ENCODE data around the gene SPDYC. TPM values are rescaled to one million over a fixed set of nuclear protein-coding genes. Genes with fewer than 3 reads are reported as not detected.

Gene SPDYC
- total and polyA plus RNA-seq, 9 of the 15 experiments (the other 6 are each of a cell fraction or from before 2014, with no cell fraction given) = 4.4 to 18.8 (median 9.2) TPM

DNA sequence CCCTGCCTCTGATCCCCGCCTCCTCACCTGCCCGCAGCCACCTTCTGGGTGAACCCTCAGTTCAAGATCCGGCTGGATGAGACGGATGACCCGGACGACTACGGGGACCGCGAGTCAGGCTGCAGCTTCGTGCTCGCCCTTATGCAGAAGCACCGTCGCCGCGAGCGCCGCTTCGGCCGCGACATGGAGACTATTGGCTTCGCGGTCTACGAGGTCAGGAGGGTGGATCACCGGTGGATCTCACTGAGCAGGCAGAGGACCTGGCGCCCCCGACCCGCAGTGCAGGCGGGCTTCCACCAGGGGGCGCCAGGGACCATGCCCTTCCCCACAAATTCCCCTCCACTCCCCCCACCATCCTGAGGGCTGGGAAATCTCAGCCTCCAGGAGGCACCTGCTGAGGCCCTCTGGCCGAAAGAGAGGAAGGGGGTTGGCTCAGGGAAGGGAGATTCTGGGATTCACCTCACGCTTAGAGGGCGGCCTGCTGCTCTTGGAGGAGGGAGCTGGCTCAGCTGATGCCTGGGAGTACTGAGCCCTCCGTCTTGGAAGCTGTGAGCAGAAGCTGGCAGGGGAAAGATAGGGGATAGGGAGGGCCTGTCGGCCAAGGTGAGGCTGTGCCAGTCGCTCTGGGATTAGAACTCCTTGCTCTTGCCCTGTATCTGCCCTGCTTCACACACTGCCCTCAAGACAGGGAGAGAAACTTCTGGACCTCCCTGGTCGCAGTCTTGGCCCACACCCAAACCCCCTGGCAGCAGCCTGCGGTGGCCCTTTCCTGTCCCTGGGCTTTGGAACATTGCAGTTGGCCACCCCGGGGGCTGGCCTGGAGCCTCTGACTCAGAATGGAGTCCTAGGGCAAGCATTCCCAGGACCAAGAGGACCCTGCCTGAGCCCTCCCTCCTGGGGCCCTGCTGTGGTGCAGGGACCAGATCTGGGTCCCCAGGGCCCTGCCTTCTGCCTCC, 34.9 kb downstream of the SPDYC start (continued):
- TF ChIP-seq, protein P1, sequence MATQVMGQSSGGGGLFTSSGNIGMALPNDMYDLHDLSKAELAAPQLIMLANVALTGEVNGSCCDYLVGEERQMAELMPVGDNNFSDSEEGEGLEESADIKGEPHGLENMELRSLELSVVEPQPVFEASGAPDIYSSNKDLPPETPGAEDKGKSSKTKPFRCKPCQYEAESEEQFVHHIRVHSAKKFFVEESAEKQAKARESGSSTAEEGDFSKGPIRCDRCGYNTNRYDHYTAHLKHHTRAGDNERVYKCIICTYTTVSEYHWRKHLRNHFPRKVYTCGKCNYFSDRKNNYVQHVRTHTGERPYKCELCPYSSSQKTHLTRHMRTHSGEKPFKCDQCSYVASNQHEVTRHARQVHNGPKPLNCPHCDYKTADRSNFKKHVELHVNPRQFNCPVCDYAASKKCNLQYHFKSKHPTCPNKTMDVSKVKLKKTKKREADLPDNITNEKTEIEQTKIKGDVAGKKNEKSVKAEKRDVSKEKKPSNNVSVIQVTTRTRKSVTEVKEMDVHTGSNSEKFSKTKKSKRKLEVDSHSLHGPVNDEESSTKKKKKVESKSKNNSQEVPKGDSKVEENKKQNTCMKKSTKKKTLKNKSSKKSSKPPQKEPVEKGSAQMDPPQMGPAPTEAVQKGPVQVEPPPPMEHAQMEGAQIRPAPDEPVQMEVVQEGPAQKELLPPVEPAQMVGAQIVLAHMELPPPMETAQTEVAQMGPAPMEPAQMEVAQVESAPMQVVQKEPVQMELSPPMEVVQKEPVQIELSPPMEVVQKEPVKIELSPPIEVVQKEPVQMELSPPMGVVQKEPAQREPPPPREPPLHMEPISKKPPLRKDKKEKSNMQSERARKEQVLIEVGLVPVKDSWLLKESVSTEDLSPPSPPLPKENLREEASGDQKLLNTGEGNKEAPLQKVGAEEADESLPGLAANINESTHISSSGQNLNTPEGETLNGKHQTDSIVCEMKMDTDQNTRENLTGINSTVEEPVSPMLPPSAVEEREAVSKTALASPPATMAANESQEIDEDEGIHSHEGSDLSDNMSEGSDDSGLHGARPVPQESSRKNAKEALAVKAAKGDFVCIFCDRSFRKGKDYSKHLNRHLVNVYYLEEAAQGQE (IDR thresholded peaks at IDR 0.05; ENCODE audit: borderline replicate concordance) = peak; percentile 75
- TF ChIP-seq, protein P1 (CRISPR knock-in tag; IDR thresholded peaks at IDR 0.05; ENCODE audit: low read depth) = no peak
- TF ChIP-seq, protein P2, sequence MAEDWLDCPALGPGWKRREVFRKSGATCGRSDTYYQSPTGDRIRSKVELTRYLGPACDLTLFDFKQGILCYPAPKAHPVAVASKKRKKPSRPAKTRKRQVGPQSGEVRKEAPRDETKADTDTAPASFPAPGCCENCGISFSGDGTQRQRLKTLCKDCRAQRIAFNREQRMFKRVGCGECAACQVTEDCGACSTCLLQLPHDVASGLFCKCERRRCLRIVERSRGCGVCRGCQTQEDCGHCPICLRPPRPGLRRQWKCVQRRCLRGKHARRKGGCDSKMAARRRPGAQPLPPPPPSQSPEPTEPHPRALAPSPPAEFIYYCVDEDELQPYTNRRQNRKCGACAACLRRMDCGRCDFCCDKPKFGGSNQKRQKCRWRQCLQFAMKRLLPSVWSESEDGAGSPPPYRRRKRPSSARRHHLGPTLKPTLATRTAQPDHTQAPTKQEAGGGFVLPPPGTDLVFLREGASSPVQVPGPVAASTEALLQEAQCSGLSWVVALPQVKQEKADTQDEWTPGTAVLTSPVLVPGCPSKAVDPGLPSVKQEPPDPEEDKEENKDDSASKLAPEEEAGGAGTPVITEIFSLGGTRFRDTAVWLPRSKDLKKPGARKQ (CRISPR knock-in tag; IDR thresholded peaks at IDR 0.05) = peak; percentile 65; the same call in 1 of the 2 replicates
- TF ChIP-seq RAD21 (CRISPR knock-in tag; conservative IDR thresholded peaks at IDR 0.05 in 1 of 2, IDR thresholded peaks at IDR 0.05 in 1 of 2) (peak; percentile 58 to 77), HOXB6 (CRISPR knock-in tag; IDR thresholded peaks at IDR 0.05; ENCODE audit: borderline replicate concordance) (no peak), RB1 (IDR thresholded peaks at IDR 0.05; ENCODE audit: low read depth) (peak; percentile 72; the same call in 1 of the 2 replicates), POLR2G (IDR thresholded peaks at IDR 0.05; ENCODE audit: low read depth, low read length) (peak; percentile 52), PML (IDR thresholded peaks at IDR 0.05; ENCODE audit: low read length) (no peak), XRCC5 (IDR thresholded peaks at IDR 0.05; ENCODE audit: low read depth, low read length) (peak; percentile 51; the same call in 1 of the 2 replicates)
- TF ChIP-seq, protein P3, sequence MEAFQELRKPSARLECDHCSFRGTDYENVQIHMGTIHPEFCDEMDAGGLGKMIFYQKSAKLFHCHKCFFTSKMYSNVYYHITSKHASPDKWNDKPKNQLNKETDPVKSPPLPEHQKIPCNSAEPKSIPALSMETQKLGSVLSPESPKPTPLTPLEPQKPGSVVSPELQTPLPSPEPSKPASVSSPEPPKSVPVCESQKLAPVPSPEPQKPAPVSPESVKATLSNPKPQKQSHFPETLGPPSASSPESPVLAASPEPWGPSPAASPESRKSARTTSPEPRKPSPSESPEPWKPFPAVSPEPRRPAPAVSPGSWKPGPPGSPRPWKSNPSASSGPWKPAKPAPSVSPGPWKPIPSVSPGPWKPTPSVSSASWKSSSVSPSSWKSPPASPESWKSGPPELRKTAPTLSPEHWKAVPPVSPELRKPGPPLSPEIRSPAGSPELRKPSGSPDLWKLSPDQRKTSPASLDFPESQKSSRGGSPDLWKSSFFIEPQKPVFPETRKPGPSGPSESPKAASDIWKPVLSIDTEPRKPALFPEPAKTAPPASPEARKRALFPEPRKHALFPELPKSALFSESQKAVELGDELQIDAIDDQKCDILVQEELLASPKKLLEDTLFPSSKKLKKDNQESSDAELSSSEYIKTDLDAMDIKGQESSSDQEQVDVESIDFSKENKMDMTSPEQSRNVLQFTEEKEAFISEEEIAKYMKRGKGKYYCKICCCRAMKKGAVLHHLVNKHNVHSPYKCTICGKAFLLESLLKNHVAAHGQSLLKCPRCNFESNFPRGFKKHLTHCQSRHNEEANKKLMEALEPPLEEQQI (IDR thresholded peaks at IDR 0.05) = no peak
- TF ChIP-seq, protein P4, sequence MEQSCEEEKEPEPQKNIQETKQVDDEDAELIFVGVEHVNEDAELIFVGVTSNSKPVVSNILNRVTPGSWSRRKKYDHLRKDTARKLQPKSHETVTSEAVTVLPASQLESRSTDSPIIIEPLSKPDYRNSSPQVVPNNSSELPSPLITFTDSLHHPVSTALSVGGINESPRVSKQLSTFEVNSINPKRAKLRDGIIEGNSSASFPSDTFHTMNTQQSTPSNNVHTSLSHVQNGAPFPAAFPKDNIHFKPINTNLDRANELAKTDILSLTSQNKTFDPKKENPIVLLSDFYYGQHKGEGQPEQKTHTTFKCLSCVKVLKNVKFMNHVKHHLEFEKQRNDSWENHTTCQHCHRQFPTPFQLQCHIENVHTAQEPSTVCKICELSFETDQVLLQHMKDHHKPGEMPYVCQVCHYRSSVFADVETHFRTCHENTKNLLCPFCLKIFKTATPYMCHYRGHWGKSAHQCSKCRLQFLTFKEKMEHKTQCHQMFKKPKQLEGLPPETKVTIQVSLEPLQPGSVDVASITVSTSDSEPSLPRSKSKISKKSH (CRISPR knock-in tag; IDR thresholded peaks at IDR 0.05) = no peak
